NCI-H345 treated with DMSO at 0.1 percent for 48 hours (cell line): ENCODE data around the gene LCE2C.
"Not testable (repeated sequence)": the region's sequence is repeated elsewhere in the genome, so short reads cannot be mapped to it uniquely, and the experiment has no call there.

Source experiments
- DNase-seq: peaks from one replicate; lab custom pipeline; 2025; ENCODE audit not compliant: unreplicated experiment; lab: John Stamatoyannopoulos, UW

The LCE2C gene

GRCh38 chr1:152674983-152675382 lies at the start of gene LCE2C:
TSS of gene LCE2C (plus strand) at chr1:152675279. CDS start at chr1:152676016, 737 bp downstream.
- not testable (repeated sequence) for DNase-seq

GRCh38 chr1:152626744-152627143 lies 48.3 kb upstream of the LCE2C start:
- no peak for DNase-seq

GRCh38 chr1:152630596-152630995 lies 44.5 kb upstream of the LCE2C start:
- no peak for DNase-seq

GRCh38 chr1:152640351-152640750 lies 34.7 kb upstream of the LCE2C start:
- DNase-seq = no peak

GRCh38 chr1:152643945-152644344 lies 31.1 kb upstream of the LCE2C start:
- no peak for DNase-seq

- no peak for DNase-seq
Observed at GRCh38 chr1:152645146-152645545, 29.9 kb upstream of the LCE2C start.

- DNase-seq = no peak
Observed at GRCh38 chr1:152646656-152647055, 28.4 kb upstream of the LCE2C start.

- peak; percentile 28 for DNase-seq
Observed at GRCh38 chr1:152654110-152654509, 21.0 kb upstream of the LCE2C start.

- no peak for DNase-seq
Observed at GRCh38 chr1:152656459-152656858, 18.6 kb upstream of the LCE2C start.

GRCh38 chr1:152657677-152658076 lies 17.4 kb upstream of the LCE2C start:
- no peak for DNase-seq

- DNase-seq = no peak
Observed at GRCh38 chr1:152658649-152659048, 16.4 kb upstream of the LCE2C start.

GRCh38 chr1:152663098-152663497 lies 12.0 kb upstream of the LCE2C start, which contains the start of gene LCE2D:
TSS of gene LCE2D (plus strand) at chr1:152663380. CDS start at chr1:152664106, 726 bp downstream.
- DNase-seq = no peak

GRCh38 chr1:152666171-152666570 lies 8.9 kb upstream of the LCE2C start:
- DNase-seq = not testable (repeated sequence)

GRCh38 chr1:152667648-152668047 lies 7.4 kb upstream of the LCE2C start:
- no peak for DNase-seq

- no peak for DNase-seq
Observed at GRCh38 chr1:152673016-152673415, 2.1 kb upstream of the LCE2C start.

- DNase-seq = no peak
Observed at GRCh38 chr1:152679459-152679858, 4.4 kb downstream of the LCE2C start.

GRCh38 chr1:152681616-152682015 lies 6.5 kb downstream of the LCE2C start:
- DNase-seq = no peak

GRCh38 chr1:152683846-152684245 lies 8.8 kb downstream of the LCE2C start:
- no peak for DNase-seq

- DNase-seq = not testable (repeated sequence)
Observed at GRCh38 chr1:152685823-152686222, 10.7 kb downstream of the LCE2C start, which contains the start of gene LCE2B. TSS of gene LCE2B (plus strand) at chr1:152686123. CDS start at chr1:152686844, 721 bp downstream.

GRCh38 chr1:152697701-152698600 lies 22.9 kb downstream of the LCE2C start, which contains the start of gene LCE2A:
TSS of gene LCE2A (plus strand) at chr1:152698345. CDS start at chr1:152698902, 557 bp downstream.
- no peak for DNase-seq

- DNase-seq = no peak
Observed at GRCh38 chr1:152699746-152700145, 24.7 kb downstream of the LCE2C start.

- DNase-seq = no peak
Observed at GRCh38 chr1:152707860-152708259, 32.8 kb downstream of the LCE2C start, which contains the start of gene LCE4A. TSS of gene LCE4A (plus strand) at chr1:152708160. CDS start at chr1:152709076, 916 bp downstream.
